Measurements from ENCODE around the gene BBS2.

GRCh38 chr16:56470232-56470631 lies 49.6 kb downstream of the BBS2 start:
- no peak for TF ChIP-seq CTCF (conservative IDR thresholded peaks at IDR 0.05 in 1 of 2, IDR thresholded peaks at IDR 0.05 in 1 of 2; ENCODE audit: extremely low read depth in 1 of 2, insufficient read depth in 1 of 2, low read depth in 1 of 2, low read length in 2 of 2)
- no peak for TF ChIP-seq EZH2 (IDR thresholded peaks at IDR 0.05; ENCODE audit: borderline replicate concordance, low read length)

All from mammary epithelial cell (primary cell).